ENCODE results near the gene KMT5B. TPM values are rescaled to one million over a fixed set of nuclear protein-coding genes. Genes with fewer than 3 reads are reported as not detected.

Gene KMT5B
- total and polyA plus RNA-seq, 2 of the 13 experiments (the other 11 are each of a cell fraction or from before 2014, with no cell fraction given): 17.6 to 23.7 TPM

DNA sequence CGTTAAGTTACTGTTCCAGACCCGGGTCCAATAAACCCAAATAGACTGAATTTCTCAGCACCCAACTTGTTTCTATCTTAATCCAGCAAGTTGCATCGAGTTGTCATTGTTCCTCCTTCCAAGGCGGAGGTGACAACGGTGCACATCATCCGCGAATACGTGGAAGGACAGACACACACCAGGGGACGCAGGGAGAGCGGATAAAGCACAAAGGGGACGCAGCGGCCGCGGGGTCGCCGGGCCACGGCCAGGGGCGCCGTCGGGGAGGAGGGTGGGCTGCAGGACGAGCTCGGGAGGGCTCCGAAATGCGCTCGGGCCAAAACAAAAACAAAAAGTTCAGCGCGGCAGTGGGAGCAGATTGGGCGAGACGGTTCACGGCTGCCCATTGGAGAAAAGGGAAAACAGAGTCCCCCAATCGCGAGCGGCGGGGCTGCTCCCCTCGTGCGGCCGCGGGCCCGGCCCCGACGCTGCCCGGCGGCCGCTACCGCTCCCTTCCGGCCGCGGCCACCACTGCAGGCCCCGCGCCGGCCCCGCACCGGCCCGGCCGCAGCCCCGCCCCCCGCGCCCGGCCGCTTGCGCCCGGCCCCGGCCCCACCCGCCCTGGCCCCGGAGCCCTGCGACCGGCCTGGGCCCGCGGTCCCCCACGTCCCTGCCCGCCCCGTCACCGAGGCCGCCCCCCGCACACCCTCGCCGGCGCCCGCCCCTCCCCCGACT, 518 bp downstream of the KMT5B start (continued):
- TF ChIP-seq, protein P1, sequence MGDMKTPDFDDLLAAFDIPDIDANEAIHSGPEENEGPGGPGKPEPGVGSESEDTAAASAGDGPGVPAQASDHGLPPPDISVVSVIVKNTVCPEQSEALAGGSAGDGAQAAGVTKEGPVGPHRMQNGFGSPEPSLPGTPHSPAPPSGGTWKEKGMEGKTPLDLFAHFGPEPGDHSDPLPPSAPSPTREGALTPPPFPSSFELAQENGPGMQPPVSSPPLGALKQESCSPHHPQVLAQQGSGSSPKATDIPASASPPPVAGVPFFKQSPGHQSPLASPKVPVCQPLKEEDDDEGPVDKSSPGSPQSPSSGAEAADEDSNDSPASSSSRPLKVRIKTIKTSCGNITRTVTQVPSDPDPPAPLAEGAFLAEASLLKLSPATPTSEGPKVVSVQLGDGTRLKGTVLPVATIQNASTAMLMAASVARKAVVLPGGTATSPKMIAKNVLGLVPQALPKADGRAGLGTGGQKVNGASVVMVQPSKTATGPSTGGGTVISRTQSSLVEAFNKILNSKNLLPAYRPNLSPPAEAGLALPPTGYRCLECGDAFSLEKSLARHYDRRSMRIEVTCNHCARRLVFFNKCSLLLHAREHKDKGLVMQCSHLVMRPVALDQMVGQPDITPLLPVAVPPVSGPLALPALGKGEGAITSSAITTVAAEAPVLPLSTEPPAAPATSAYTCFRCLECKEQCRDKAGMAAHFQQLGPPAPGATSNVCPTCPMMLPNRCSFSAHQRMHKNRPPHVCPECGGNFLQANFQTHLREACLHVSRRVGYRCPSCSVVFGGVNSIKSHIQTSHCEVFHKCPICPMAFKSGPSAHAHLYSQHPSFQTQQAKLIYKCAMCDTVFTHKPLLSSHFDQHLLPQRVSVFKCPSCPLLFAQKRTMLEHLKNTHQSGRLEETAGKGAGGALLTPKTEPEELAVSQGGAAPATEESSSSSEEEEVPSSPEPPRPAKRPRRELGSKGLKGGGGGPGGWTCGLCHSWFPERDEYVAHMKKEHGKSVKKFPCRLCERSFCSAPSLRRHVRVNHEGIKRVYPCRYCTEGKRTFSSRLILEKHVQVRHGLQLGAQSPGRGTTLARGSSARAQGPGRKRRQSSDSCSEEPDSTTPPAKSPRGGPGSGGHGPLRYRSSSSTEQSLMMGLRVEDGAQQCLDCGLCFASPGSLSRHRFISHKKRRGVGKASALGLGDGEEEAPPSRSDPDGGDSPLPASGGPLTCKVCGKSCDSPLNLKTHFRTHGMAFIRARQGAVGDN (CRISPR knock-in tag; IDR thresholded peaks at IDR 0.05): peak; percentile 67; the same call in 1 of the 2 replicates
- TF ChIP-seq MTA1 (CRISPR knock-in tag; IDR thresholded peaks at IDR 0.05; ENCODE audit: borderline replicate concordance) (0 out of 2 replicates have a peak, but pooled peaks have one; percentile 28), STAG1 (CRISPR knock-in tag; IDR thresholded peaks at IDR 0.05) (peak; percentile 43), SP4 (CRISPR knock-in tag; IDR thresholded peaks at IDR 0.05) (peak; percentile 25; the same call in 1 of the 2 replicates), ZNF777 (CRISPR knock-in tag; IDR thresholded peaks at IDR 0.05) (peak; percentile 70; the same call in 1 of the 2 replicates), SIN3A (IDR thresholded peaks at IDR 0.05; ENCODE audit: borderline replicate concordance, low read depth, low read length) (peak; percentile 27; the same call in 1 of the 2 replicates), HOXA3 (CRISPR knock-in tag; IDR thresholded peaks at IDR 0.05) (peak; percentile 21; the same call in 1 of the 2 replicates), MEIS2 (CRISPR knock-in tag; IDR thresholded peaks at IDR 0.05) (0 out of 2 replicates have a peak, but pooled peaks have one; percentile 20), SAP130 (CRISPR knock-in tag; IDR thresholded peaks at IDR 0.05; ENCODE audit: low read depth) (peak; percentile 61), AGO2 (optimal IDR thresholded peaks at IDR 0.05; ENCODE audit: low read depth, low read length) (peak; percentile 46), MED1 (CRISPR knock-in tag; IDR thresholded peaks at IDR 0.05) (0 out of 2 replicates have a peak, but pooled peaks have one; percentile 16), FOXP1 (IDR thresholded peaks at IDR 0.05) (no peak), FOXP1 (CRISPR knock-in tag; IDR thresholded peaks at IDR 0.05) (no peak), ZNF282 (IDR thresholded peaks at IDR 0.05; ENCODE audit: partially characterized antibody) (no peak)
- TF ChIP-seq, protein P2, sequence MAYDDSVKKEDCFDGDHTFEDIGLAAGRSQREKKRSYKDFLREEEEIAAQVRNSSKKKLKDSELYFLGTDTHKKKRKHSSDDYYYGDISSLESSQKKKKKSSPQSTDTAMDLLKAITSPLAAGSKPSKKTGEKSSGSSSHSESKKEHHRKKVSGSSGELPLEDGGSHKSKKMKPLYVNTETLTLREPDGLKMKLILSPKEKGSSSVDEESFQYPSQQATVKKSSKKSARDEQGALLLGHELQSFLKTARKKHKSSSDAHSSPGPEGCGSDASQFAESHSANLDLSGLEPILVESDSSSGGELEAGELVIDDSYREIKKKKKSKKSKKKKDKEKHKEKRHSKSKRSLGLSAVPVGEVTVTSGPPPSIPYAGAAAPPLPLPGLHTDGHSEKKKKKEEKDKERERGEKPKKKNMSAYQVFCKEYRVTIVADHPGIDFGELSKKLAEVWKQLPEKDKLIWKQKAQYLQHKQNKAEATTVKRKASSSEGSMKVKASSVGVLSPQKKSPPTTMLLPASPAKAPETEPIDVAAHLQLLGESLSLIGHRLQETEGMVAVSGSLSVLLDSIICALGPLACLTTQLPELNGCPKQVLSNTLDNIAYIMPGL (CRISPR knock-in tag; IDR thresholded peaks at IDR 0.05; ENCODE audit: borderline replicate concordance in 1 of 2, low read depth in 1 of 2): 0 out of 4 replicates have a peak, but pooled peaks of 1 of the 2 experiments have one; percentile 25
- TF ChIP-seq, protein P3, sequence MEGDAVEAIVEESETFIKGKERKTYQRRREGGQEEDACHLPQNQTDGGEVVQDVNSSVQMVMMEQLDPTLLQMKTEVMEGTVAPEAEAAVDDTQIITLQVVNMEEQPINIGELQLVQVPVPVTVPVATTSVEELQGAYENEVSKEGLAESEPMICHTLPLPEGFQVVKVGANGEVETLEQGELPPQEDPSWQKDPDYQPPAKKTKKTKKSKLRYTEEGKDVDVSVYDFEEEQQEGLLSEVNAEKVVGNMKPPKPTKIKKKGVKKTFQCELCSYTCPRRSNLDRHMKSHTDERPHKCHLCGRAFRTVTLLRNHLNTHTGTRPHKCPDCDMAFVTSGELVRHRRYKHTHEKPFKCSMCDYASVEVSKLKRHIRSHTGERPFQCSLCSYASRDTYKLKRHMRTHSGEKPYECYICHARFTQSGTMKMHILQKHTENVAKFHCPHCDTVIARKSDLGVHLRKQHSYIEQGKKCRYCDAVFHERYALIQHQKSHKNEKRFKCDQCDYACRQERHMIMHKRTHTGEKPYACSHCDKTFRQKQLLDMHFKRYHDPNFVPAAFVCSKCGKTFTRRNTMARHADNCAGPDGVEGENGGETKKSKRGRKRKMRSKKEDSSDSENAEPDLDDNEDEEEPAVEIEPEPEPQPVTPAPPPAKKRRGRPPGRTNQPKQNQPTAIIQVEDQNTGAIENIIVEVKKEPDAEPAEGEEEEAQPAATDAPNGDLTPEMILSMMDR (CRISPR knock-in tag; IDR thresholded peaks at IDR 0.05): peak; percentile 21; the same call in 1 of the 2 replicates

Measured in HepG2 (cell line).